SK-MEL-5 (cell line): Measurements from ENCODE around the gene MUC13. TPM values are rescaled to one million over a fixed set of nuclear protein-coding genes. Genes with fewer than 3 reads are reported as not detected.

Source experiments
- DNase-seq: peaks from one replicate; pipeline ENCODE4 v3.0.0-alpha.2; 2016; ENCODE audit warnings: low read depth, low spot score
- in situ Hi-C: cut with HindIII; loops from 2 replicates; pipeline ENCODE4 v1.10.0; 2016; ENCODE audit warnings: low sequenced_read_pairs, high pct_unique_total_duplicates, low pct_unique_long_range_greater_than_20kb
- polyA plus RNA-seq, 2 experiments: library from polyadenylated mRNA; depleted of rRNA; stranded (reverse); fragments of >200 nt; gene quantifications; 2 replicates each; pipeline ENCODE4 v1.2.3, GENCODE V29; 2015
- total RNA-seq: library from RNA; depleted of rRNA; stranded (reverse); fragments of >200 nt; shearing (Covaris generic); gene quantifications from 2 replicates; pipeline ENCODE4 v1.2.3, GENCODE V29; 2014; rRNA removed

The MUC13 gene, protein sequence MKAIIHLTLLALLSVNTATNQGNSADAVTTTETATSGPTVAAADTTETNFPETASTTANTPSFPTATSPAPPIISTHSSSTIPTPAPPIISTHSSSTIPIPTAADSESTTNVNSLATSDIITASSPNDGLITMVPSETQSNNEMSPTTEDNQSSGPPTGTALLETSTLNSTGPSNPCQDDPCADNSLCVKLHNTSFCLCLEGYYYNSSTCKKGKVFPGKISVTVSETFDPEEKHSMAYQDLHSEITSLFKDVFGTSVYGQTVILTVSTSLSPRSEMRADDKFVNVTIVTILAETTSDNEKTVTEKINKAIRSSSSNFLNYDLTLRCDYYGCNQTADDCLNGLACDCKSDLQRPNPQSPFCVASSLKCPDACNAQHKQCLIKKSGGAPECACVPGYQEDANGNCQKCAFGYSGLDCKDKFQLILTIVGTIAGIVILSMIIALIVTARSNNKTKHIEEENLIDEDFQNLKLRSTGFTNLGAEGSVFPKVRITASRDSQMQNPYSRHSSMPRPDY
- 0.03 TPM in 1 of 2 replicates, not detected in the other for total RNA-seq
- polyA plus RNA-seq (2015; cell fraction: cytosol; rRNA removed) = 0.06 and 0.12 TPM in 2 replicates
- polyA plus RNA-seq (2015; cell fraction: nucleus; rRNA removed) = not detected in 2 replicates

DNA sequence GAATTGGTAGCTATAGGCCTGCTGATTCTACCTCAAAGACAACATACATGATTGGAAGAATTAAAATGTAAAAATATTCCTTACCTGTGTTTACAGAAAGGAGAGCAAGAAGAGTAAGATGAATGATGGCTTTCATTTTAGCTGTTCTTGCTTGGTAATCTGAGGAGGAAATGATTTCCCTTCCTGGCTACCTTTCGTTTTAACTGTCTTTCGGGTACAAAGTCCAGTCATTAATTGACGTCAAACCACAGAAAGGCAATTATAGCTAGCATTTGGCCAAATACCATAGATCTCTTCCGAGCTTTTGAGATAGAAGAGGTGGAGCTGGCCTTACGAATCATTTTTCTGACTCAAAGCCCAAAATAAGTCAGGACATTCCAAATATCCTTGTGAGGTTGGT lies at the start of gene MUC13:
Gene MUC13 (minus strand): TSS at position 175 of the 400 bp plus-strand sequence. CDS start 39 bp downstream, at position 136.
- in situ Hi-C loops = no loop called here
- DNase-seq = no peak

DNA sequence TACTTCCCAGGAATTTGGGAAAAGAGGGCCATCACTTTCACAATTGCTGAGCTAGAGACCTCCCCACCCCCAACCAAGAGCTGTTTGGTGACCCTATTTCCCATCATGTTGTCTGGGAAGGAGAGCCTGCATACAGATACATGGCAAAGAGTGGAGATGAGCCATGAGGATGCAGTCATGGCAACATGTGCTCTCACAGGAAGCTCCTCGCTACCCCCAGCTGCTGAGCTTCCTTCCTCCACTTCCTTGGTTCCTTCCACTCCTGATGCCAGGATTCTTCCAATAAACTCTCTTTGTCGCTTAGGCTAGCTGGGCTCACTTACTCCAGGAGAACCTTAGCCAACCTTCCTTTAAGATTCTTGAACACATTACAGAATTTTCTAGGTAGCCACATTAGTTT lies 48.3 kb upstream of the MUC13 start:
- no peak for DNase-seq
- in situ Hi-C loops = no loop called here

DNA sequence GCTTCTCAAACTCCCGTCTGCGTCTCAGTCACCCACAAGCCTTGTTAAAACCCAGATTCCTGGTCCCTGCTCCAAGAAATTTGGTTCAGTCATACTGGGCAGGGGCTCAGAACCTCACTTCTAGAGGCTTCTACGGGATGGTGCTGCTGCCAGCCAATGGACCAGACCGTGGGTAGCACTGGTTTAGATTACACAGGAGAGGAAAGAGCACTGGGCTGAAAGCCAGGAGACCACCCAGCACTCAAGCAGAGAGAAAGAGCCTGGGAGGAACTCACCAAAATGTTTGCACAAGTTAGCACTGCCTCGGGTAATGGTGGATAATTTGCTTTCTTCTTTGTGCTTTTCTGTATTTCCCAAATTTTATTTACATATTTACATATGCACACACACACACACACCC lies 46.9 kb upstream of the MUC13 start:
- no peak for DNase-seq

DNA sequence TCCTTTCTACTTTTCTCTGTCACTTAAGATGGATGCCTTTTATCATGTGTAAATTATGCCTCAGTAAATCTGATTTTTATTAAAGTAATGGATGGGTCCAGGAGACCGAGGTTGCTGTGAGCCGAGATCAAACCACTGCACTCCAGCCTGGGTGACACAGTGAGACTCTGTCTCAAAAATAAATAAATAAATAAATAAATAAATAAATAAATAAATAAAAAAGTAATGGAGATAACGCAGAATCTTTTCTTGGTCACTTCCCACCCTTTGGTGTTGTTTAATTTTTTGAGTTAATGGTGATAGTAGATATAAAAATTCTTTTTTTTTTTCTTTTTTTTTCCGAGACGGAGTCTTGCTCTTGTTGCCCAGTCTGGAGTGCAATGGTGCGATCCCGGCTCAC lies 44.1 kb upstream of the MUC13 start:
- DNase-seq = no peak
- in situ Hi-C loops = no loop called here

More for the DNA sequence above, 46.9 kb upstream of the MUC13 start:
- in situ Hi-C loops = no loop called here

DNA sequence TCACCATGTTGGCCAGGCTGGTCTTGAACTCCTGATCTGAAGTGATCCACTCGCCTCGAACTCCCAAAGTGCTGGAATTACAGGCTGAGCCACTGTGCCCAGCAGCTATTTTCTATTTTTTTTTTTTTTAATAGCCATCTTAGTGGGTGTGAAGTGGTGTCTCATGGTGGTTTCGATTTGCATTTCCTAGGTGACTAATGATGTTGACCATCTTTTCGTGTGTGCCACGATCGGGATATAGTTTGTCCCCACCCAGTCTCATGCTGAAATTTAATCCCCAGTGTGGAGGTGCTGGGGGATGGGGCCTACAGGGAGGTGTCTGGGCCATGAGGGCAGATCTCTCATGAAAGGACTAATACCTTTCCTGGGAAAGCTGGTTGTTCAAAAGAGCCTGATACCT lies 41.8 kb upstream of the MUC13 start:
- no peak for DNase-seq
- in situ Hi-C loops = no loop called here

DNA sequence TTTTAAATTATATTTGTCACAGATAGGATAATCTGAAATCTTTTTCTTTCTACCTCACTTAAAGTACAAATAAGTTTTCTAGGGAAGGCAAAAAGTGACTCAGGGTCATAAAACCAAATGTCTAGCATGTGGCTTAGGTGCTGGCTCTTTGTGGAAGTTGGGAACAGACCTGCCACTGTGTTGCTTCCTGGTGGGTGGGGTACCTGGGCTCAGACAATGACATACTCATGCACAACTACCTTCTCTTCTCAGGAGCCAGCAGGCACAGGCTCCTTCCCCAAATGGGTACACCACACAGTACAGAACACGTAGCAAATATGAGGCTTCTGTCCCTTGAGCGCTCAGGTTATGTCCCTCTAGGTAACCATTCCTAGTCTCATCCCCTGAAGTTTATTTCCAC lies 40.1 kb upstream of the MUC13 start:
- DNase-seq = no peak
- in situ Hi-C loops = no loop called here

DNA sequence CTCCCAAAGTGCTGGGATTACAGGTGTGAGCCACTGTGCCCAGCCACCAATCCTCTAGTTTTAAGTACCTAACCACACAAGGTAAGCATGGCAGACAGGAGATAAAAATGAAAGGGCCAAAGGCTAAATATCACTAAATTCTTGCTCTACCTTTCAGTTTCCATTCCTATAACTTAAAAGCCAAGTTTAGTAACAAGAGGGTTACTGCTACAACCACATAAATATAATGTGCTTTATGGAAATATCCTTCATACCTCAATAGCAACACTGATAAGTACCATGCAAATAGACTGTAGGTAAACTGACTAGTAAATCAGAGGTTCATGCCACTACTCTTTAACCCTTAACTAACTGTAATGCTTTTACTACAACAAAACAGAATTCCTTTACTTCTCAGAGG lies 38.7 kb upstream of the MUC13 start:
- DNase-seq = no peak
- in situ Hi-C loops = no loop called here

DNA sequence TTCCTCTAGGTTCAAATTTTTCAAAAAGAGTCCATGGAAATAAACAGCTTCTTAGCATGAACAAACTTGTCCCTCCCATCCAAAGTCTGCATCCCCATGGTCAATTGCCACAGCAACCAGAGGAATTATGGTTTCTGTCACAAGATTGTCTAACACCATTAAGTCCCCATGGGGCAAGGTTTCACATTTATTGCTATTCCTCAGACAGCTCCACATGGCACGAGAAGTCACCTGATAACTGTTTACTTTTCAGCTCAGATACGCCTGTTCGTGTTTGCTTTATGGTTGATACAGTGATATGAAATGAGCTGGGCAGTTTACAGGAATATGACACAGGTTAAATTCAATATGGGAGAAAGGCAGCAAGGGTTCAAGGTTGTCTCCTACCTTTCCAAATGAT lies 37.9 kb upstream of the MUC13 start:
- in situ Hi-C loops = no loop called here
- DNase-seq = no peak

DNA sequence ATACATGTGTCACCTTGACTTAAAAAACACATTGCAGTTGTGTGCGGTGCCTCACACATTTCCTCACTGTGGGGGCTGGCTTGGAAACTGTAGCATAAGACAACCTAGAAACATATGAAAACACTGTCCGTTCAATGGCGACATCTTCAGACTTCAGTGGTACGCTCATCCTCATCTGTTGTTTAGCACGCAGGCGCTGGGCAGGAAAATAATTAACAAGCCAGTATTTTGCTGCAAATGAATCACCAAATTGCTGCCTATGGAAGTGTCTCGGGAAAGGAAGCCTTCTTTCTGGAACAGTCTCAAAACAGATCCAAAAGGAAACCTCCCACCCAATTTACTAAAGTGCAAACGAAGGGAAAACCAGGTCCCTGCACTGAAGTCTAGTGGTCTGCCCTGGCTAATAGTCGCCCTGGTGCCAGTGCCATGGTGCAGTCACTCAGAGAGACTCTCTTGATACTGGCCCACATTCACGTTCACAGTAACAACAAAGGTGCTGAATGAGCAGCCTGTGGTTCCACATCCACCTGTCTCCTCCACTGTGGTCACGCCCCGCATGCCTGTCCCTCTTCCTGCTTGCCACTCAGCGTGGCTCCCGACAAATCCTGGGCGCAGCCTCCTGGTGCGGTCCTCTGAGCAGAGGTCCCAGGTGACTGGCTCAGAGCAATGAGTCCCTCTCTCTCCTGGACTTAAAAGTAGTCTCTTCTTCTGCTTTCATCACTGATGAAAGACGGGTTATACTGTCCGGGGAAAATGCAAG lies 35.6 kb upstream of the MUC13 start:
- DNase-seq = no peak
- in situ Hi-C loops = no loop called here

DNA sequence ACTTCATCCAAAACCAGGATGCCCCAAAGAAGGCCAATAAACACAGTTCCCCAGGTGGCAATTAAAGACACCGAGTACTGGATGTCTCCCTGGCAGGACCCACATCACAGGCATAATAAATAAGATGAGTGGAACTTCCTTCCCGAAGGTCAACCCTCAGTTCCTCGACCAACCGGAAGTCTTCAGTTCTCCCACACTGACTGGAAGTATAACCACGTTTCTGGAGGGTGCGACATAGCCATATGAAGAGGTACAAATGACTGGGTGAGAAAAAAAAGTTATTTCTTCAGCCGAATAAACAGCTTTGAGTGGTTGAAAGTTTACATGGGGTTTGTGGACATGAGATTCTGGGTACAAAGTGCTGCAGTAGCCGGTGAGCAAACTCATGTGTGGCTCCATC lies 34.6 kb upstream of the MUC13 start:
- no peak for DNase-seq
- in situ Hi-C loops = no loop called here

DNA sequence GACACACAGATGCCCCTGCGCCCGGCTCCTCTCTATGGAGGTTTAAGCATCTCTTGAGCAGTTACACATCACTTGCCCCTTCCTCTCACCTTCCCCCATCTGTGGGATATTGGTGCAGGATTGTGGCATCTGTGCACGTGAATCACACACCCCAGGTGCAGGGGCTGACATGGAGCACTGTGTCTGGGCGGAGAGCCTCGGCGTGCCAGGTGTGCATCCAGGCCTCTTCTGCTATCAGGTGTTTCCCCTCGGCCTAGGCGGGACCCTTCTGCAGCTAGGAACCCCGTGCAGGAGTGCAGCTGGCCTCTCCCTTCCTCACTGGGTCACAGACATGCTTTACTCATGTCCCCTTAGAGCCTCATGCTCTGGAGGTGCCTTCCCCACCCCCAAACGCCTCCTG lies 33.4 kb upstream of the MUC13 start:
- DNase-seq = no peak
- in situ Hi-C loops = no loop called here

DNA sequence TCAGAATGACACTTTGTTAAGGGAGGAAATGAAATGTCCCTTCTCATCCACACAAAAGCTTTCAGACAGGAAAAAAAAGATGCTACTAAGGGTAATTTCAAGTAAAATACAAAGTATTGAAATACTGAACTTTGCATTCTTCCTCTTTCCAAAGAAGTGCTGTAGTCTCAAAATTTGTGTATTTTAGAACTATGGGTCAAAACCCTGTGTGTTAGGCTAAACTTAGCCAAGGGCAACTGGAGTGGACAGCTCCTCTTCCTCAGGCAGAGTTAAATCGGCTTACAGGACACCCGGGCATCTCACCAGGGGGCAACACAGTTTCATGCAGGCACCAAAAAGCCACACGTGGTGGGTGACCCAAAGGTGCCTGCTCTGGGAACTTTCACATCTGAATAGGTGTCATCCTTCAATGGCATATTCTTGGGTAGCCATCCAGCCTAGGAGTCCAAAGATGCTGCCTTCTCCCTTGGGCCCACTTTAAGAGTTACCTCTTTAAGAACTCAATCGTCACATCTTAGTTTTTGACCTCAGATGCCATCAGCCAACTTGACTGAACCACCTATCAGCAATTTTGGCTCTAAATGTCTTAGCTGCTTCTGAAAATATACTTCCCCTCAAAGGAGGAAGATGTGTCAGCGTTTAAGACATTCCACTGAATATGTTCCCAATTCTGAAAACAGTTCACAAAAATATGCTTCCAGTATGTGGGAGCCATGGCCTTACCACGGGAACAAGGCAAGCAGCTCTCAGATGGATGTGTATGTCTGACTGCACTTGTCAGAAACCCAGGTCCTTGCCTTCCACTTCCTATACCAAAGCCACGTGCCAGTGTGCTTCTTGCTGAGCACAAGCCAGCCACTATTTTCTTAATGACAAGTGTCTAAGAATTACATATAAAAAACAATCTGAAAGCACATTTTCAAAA lies 32.2 kb upstream of the MUC13 start:
- in situ Hi-C loops = no loop called here
- no peak for DNase-seq

DNA sequence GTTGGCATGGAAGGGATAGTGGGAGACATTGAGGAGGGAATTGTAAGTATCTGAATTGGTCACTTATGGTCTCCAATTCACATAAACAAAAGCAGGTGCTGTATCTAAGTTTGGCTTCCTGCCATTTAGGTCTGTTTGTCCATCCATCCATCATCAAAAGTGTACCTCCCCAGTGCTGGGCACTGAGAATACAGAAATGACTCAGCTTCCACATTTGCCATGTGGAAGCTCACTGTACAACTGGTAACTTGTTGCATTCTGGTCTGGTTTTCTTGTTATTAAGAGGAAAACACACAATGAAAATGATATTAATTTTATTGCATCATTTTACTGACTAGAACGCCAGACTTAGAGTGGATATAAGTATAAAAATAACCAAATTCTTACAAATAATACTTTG lies 30.9 kb upstream of the MUC13 start:
- in situ Hi-C loops = no loop called here
- no peak for DNase-seq

DNA sequence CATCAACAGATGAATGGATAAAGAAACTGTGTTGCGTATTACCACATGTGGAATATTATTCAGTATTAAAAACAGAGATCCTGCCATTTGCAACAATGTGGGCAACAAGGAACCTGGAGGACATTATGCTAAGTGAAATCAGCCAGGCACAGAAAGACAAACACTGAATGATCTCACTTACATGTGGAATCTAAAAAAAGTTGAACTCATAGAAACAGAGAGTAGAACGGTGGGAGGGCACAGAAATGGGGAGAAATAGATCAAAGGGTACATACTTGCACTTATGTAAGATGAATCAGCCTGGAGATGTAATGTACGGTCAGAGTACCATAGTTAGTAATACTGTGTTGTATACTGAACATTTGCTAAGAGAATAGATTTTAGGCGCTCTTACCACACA lies 29.8 kb upstream of the MUC13 start:
- in situ Hi-C loops = no loop called here
- no peak for DNase-seq

DNA sequence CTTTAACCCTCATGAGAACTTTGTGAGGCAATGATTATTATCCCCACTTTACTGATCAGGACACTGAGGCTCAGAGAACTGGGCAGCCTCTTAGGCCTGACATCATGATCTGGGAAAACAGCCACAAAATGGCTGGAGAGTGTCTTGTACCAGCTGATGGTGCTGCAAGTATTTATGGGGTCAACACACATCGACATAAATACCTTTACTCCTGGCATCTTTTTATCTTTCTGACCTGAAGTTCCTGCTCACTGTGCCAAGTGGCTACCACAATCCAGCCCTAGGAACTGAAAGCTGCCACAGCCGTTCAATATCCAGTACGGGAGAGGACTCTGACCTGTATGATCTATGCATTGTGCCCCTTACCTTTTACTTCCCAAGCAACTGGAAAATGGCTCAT lies 29.2 kb upstream of the MUC13 start:
- DNase-seq = no peak
- in situ Hi-C loops = no loop called here

DNA sequence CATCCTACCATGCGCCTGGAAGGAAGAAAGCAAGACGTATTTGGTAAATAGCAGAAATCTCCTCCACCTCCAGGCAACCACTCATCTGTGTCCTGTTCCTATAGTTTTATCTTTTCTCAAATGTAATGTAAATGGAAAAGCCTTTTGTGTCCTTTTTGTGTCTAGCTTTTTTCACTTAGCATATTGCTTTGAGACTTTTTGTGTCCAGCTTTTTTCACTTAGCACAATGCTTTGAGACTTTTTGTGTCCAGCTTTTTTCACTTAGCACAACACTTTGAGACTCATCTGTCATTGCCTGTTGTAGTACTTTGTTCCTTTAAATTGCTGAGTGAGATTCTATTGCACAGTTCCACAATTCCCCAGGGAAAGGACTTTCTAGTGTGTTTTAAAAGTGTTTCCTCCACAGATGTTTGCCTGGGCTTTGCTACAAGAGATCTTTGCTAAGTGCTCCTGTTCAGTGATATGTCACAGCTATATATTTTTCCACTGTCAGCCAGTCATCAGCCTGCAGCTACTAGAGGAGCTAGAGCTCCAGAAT lies 27.9 kb upstream of the MUC13 start:
- in situ Hi-C loops = no loop called here
- DNase-seq = no peak

DNA sequence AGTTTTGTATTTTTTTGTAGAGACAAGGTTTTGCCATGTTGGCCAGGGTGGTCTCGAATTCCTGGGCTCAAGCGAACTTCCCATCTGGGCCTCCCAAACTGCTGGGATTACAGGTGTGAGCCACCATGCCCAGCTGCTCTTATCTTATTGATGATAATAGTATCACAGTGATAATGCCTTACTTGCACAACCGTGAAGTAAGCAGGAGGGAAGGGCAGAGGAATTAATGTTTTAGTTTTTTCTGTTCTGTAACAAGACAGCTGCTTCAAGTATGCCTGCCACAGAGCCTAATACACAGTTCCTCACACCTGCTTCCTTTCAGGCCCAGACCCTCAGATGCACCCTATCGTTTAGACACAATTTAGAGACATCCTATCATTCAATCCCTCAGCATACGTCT lies 26.1 kb upstream of the MUC13 start:
- DNase-seq = no peak
- in situ Hi-C loops = no loop called here
